Esophagus muscularis mucosa (tissue), 4 donors: ENCODE data around the gene ACTN4. TPM values are rescaled to one million over a fixed set of nuclear protein-coding genes. Genes with fewer than 3 reads are reported as not detected.
A peak's percentile ranks its signal among the peaks of the same experiment; 100 is the strongest.

Experiments used
- DNase-seq: peaks from one replicate; pipeline ENCODE4 v3.0.0-alpha.2; 2017; ENCODE audit errors: extremely low spot score
- H3K27ac ChIP-seq, 4 donors: fragments of 200-600 bp; sonication (generic); replicated peaks in 1 of 4; 1 replicate in 3 of 4; 2 replicates in 1 of 4; pipeline ENCODE4 v1.5.1; 2016 to 2019; ENCODE audit warnings: mild to moderate bottlenecking in 1 of 4
- H3K27me3 ChIP-seq, 4 donors: fragments of 200-600 bp; sonication (generic); one replicate each; pipeline versions ENCODE4 v1.5.1 to v1.6.0; 2016 to 2019
- H3K36me3 ChIP-seq, 4 donors: fragments of 200-600 bp; sonication (generic); one replicate each; pipeline ENCODE4 v1.5.1; 2016 to 2019
- H3K4me1 ChIP-seq, 4 donors: fragments of 200-600 bp; sonication (generic); one replicate each; pipeline ENCODE4 v1.5.1; 2016 to 2019
- H3K4me3 ChIP-seq, 4 donors: fragments of 200-600 bp; sonication (generic); 1 replicate in 2 of 4; 2 replicates in 2 of 4; pipeline ENCODE4 v1.5.1; 2016 to 2019; ENCODE audit warnings: mild to moderate bottlenecking in 4 of 4, moderate library complexity in 1 of 4
- H3K9me3 ChIP-seq, 4 donors: fragments of 200-600 bp; sonication (generic); 1 replicate in 3 of 4; 2 replicates in 1 of 4; pipeline ENCODE4 v1.5.1; 2016 to 2019
- CTCF ChIP-seq, 3 experiments: fragments of 200-600 bp in 2 of 3; fragments of 450-650 bp in 1 of 3; sonication (generic) in 2 of 3; IDR thresholded peaks; one replicate each; pipeline ENCODE4 v1.5.1; 2017 to 2019; ENCODE audit warnings: antibody characterized with exemption in 3 of 3, mild to moderate bottlenecking in 2 of 3, moderate library complexity in 1 of 3
- EP300 ChIP-seq: sonication (generic); formaldehyde crosslinking; IDR thresholded peaks from one replicate; pipeline ENCODE4 v1.6.1; 2017; ENCODE audit warnings: antibody characterized with exemption
- POLR2A ChIP-seq: fragments of 450-650 bp; IDR thresholded peaks from one replicate; pipeline ENCODE4 v1.6.1; 2017; ENCODE audit warnings: antibody characterized with exemption, moderate library complexity, mild to moderate bottlenecking, low read depth
- POLR2AphosphoS5 ChIP-seq, 2 donors: sonication (generic); formaldehyde crosslinking; IDR thresholded peaks; one replicate each; pipeline ENCODE4 v1.6.1; 2017; ENCODE audit warnings: antibody characterized with exemption in 2 of 2
- WGBS: methylation state at CpG from one replicate; pipeline ENCODE4 v1.1.5; 2018; 5-methylcytosine and 5-hydroxymethylcytosine counted together
- intact Hi-C: fragments of 100-400 bp; cut with DNase I; formaldehyde crosslinking; loops from one replicate; pipeline ENCODE4 v1.15.1; 2023
- total RNA-seq, 4 donors: library from RNA; depleted of rRNA; stranded (reverse); fragments of >200 nt; gene quantifications; one replicate each; pipeline versions ENCODE4 v1.1.0 to v1.2.1, GENCODE V29; 2016

The ACTN4 gene
- total RNA-seq, 4 donors from 2014 or later: 416 to 816 (median 598) TPM

DNA sequence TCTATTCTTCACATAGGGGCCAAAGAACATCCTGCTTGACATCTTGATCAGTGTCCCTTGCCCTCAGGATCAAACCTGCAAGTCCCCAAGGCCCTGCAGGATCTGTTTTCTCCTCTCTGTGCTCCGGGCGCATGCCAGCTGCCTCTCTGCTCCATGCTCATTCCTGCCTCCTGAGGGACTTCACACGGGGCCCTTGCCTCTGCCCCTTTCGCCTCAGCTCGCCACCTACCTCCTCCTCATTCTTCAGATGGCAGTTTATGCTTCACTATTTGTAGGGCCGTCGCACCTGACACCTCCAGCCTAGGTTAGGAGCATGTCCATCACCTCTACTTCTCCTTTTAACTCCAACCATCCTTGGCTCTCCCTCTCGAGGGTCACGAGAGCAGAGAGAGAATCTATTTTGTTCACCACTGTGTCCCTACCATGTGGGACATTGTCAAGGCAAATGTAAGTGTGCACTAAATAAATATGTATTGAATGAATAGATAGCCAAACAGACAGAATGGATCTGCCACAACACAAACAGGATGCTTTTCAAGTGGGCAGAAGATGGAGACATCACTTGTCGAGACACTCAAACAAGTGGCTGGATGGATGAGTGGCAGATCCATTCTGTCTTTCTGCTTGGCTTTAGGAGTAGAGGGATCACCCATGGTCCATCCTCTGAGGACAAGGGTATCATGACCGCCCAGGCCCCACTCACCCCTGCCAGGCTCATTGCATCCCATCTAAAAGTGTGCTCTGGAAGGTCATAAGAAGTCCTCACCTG lies 29.6 kb downstream of the ACTN4 start:
- H3K9me3 ChIP-seq: no peaks in the 10 kb centered on the region
- intact Hi-C loops: no loop called here
- no peaks in the 10 kb centered on the region for H3K27me3 ChIP-seq
- H3K27ac ChIP-seq: peak overlapping the region; percentile 87 to 98 (median 96)
- no peak for TF ChIP-seq POLR2AphosphoS5 (IDR thresholded peaks at IDR 0.05)
- no peak for TF ChIP-seq POLR2A
- no peak for TF ChIP-seq CTCF (IDR thresholded peaks at IDR 0.05)
- no peak for TF ChIP-seq EP300
- H3K4me3 ChIP-seq: no peak overlapping the region
- H3K36me3 ChIP-seq: peaks cover 0 to 18% (median 2%) of the 10 kb centered on the region in 4 donors
- no peak for DNase-seq
- peaks cover 92 to 96% (median 95%) of the 10 kb centered on the region in 4 donors for H3K4me1 ChIP-seq
- WGBS: 68% methylated on average over 11 of the region's 11 CpGs

- Histone ChIP-seq H3K36me3 (peaks cover 0 to 18% (median 2%) of the 10 kb centered on the region in 4 donors), H3K27ac (peak overlapping the region; percentile 87 to 98 (median 96)), H3K4me1 (peaks cover 94 to 97% (median 97%) of the 10 kb centered on the region in 4 donors), H3K9me3 (no peaks in the 10 kb centered on the region), H3K27me3 (no peaks in the 10 kb centered on the region), H3K4me3 (no peak overlapping the region)
- 82% methylated on average over 15 of the region's 15 CpGs for WGBS
- intact Hi-C loops: no loop called here
- TF ChIP-seq POLR2A: no peak
- TF ChIP-seq EP300: no peak
- TF ChIP-seq POLR2AphosphoS5 (IDR thresholded peaks at IDR 0.05): no peak
- TF ChIP-seq CTCF (IDR thresholded peaks at IDR 0.05): no peak
- DNase-seq: no peak
Observed at GRCh38 chr19:38678217-38678890, 30.9 kb downstream of the ACTN4 start.

DNA sequence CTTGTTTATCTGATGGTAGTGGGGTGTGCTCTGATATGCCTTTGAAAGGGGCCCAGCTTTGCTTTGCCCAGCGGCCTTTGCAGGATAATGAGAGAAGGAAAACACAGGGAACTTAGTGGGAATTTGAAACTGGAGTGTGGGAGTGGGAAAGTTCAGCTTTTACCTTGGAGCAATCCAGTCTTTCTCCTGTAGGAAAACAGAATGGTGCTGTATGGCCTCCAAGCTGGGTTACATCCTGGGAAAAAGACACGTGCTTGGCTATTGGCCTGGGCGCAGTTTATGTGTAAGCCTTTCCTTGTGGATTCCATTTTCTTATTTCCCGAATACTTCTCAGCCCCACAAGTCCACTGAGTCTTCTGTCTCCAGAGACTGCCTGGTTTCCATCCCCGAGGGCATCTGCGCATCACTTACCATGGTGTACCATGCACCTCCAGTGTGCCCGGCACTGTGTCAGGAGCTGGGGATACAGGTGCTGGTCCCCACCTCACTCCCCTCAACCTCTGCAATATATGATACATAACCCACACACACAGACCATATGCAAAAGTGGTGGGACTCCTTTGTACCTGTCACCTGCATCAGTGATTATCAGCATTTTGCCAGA lies 31.5 kb downstream of the ACTN4 start:
- no peak overlapping the region for H3K4me3 ChIP-seq
- H3K27me3 ChIP-seq: no peaks in the 10 kb centered on the region
- H3K9me3 ChIP-seq: no peaks in the 10 kb centered on the region
- DNase-seq: no peak
- peaks cover 0 to 18% (median 2%) of the 10 kb centered on the region in 4 donors for H3K36me3 ChIP-seq
- intact Hi-C loops: no loop called here
- TF ChIP-seq EP300 (no peak), POLR2A (no peak)
- 78% methylated on average over 7 of the region's 7 CpGs for WGBS
- peak overlapping the region; percentile 87 to 98 (median 96) for H3K27ac ChIP-seq
- peaks cover 97 to 100% (median 100%) of the 10 kb centered on the region in 4 donors for H3K4me1 ChIP-seq

DNA sequence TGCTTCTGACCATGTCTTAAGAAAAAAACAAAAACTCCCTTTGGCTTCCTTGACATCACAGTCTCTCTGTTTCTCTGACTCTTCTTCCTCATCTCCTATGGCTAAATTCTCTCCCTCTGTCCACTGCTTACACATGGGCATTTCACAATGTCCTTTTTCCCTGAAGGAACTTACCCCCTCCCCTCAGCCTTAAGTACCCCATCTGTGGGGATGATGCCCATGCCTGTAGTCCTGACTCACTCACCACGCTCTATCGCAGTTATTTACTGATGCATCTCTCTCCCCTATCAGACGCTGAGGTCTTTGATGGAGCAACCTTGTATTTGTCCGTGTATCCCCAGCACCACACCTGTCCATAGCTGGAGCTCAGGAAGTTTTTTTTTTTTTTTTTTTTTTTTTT lies 32.4 kb downstream of the ACTN4 start:
- Histone ChIP-seq H3K4me1 (peaks cover 97 to 100% (median 100%) of the 10 kb centered on the region in 4 donors), H3K27ac (peak overlapping the region; percentile 87 to 98 (median 96)), H3K9me3 (no peaks in the 10 kb centered on the region), H3K27me3 (no peaks in the 10 kb centered on the region), H3K36me3 (peaks cover 0 to 18% (median 2%) of the 10 kb centered on the region in 4 donors), H3K4me3 (no peak overlapping the region)
- TF ChIP-seq EP300 (no peak), CTCF (IDR thresholded peaks at IDR 0.05) (no peak), POLR2A (no peak), POLR2AphosphoS5 (IDR thresholded peaks at IDR 0.05) (peak in 1 of 2 donors; percentile 19)
- intact Hi-C loops: no loop called here
- DNase-seq: no peak
- 75% methylated on average over 4 of the region's 4 CpGs for WGBS
